GM12878 (cell line): ENCODE measurements around the gene FKBP3.

Experiments used
- EP300 ChIP-seq, 2 experiments: fragments of 150-350 bp in 1 of 2; IDR thresholded peaks; 2 replicates each; pipeline ENCODE4 v1.6.1; 2011 to 2012; ENCODE audit warnings: low read depth in 2 of 2, low read length in 2 of 2, borderline replicate concordance in 1 of 2, improper control_type of control experiment in 1 of 2, inconsistent platforms in 1 of 2; ENCODE audit not compliant: control insufficient read depth in 1 of 2
- EZH2 ChIP-seq: IDR thresholded peaks from 2 replicates; pipeline ENCODE4 v1.6.1; 2012; ENCODE audit warnings: low read depth, mild to moderate bottlenecking, control low read depth, inconsistent platforms, low read length, borderline replicate concordance; ENCODE audit not compliant: control insufficient read depth
- IKZF2 ChIP-seq, 2 experiments: fragments of 450-650 bp; IDR thresholded peaks; 2 replicates each; pipeline ENCODE4 v1.6.1; 2017; ENCODE audit warnings: mild to moderate bottlenecking in 2 of 2, moderate library complexity in 2 of 2
- JUND ChIP-seq: IDR thresholded peaks from 2 replicates; pipeline ENCODE4 v1.6.1; 2012; ENCODE audit warnings: low read depth, mild to moderate bottlenecking, low read length, improper control_type of control experiment, moderate library complexity
- RCOR1 ChIP-seq: conservative IDR thresholded peaks from 2 replicates; pipeline ENCODE4 v1.6.1; 2012; ENCODE audit warnings: low read depth, low read length, improper control_type of control experiment
- RELA ChIP-seq: fragments of 450-650 bp; IDR thresholded peaks from 2 replicates; pipeline ENCODE4 v1.8.0; 2014; ENCODE audit warnings: borderline replicate concordance; ENCODE audit not compliant: partially characterized antibody
- SUZ12 ChIP-seq: fragments of 200-600 bp; sonication (generic); IDR thresholded peaks from one replicate; pipeline ENCODE4 v1.6.1; 2018; ENCODE audit warnings: antibody characterized with exemption, mild to moderate bottlenecking; ENCODE audit not compliant: unreplicated experiment
- TARDBP ChIP-seq: IDR thresholded peaks from 2 replicates; pipeline ENCODE4 v1.6.1; 2016; ENCODE audit warnings: borderline replicate concordance
- TF ChIP-seq, protein P1 (sequence below): IDR thresholded peaks from 2 replicates; pipeline ENCODE4 v1.6.1; 2011; ENCODE audit warnings: borderline replicate concordance, low read depth, mild to moderate bottlenecking, moderate library complexity, mixed read lengths, low read length; ENCODE audit not compliant: insufficient read depth; ENCODE audit errors: extremely low read length
- TF ChIP-seq, protein P2 (sequence below): IDR thresholded peaks from 2 replicates; pipeline ENCODE4 v1.6.1; 2011; ENCODE audit warnings: low read depth, low read length, improper control_type of control experiment, borderline replicate concordance
- TF ChIP-seq, protein P3 (sequence below): IDR thresholded peaks from 2 replicates; pipeline ENCODE4 v1.6.1; 2012; ENCODE audit warnings: mild to moderate bottlenecking, low read depth, low read length
- TF ChIP-seq, protein P4 (sequence below), 3 experiments: IDR thresholded peaks in 2 of 3; conservative IDR thresholded peaks in 1 of 3; 2 replicates each; pipeline ENCODE4 v1.5.1; 2011; ENCODE audit warnings: low read depth in 3 of 3, low read length in 3 of 3, mild to moderate bottlenecking in 3 of 3, control low read depth in 2 of 3, moderate library complexity in 2 of 3, inconsistent platforms in 1 of 3, mixed read lengths in 1 of 3; ENCODE audit not compliant: control insufficient read depth in 2 of 3, insufficient read depth in 1 of 3; ENCODE audit errors: extremely low read depth in 1 of 3

DNA sequence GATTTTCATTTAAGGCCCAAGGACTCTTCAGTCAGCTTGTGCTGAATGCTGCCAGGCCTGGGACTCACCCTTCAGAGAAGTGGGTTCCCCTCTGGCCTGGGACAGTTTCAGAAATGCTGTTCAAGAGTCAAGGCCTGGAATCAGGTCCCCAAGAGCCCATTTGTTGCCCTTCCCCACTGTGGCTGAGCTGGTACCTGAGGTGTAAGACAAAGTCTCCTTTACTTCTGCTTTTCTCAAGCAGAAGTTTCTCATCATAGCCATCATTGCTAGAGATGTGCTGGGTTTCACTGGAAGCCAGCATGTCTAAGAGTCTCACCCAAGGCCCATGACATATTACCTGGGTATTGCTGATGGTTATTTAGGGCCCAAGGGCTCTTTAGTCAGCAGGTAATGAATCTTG lies 10.4 kb upstream of the FKBP3 start:
- TF ChIP-seq EZH2 (no peak), EP300 (IDR thresholded peaks at IDR 0.05; ENCODE audit: borderline replicate concordance in 1 of 2, control insufficient read depth in 1 of 2, low read depth in 2 of 2, low read length in 2 of 2) (no peak), RELA (no peak), RCOR1 (no peak), JUND (no peak), TARDBP (no peak), SUZ12 (no peak), IKZF2 (IDR thresholded peaks at IDR 0.05) (no peak)
- TF ChIP-seq, protein P1, sequence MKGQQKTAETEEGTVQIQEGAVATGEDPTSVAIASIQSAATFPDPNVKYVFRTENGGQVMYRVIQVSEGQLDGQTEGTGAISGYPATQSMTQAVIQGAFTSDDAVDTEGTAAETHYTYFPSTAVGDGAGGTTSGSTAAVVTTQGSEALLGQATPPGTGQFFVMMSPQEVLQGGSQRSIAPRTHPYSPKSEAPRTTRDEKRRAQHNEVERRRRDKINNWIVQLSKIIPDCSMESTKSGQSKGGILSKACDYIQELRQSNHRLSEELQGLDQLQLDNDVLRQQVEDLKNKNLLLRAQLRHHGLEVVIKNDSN = no peak
- TF ChIP-seq, protein P2, sequence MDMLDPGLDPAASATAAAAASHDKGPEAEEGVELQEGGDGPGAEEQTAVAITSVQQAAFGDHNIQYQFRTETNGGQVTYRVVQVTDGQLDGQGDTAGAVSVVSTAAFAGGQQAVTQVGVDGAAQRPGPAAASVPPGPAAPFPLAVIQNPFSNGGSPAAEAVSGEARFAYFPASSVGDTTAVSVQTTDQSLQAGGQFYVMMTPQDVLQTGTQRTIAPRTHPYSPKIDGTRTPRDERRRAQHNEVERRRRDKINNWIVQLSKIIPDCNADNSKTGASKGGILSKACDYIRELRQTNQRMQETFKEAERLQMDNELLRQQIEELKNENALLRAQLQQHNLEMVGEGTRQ = no peak
- TF ChIP-seq, protein P3, sequence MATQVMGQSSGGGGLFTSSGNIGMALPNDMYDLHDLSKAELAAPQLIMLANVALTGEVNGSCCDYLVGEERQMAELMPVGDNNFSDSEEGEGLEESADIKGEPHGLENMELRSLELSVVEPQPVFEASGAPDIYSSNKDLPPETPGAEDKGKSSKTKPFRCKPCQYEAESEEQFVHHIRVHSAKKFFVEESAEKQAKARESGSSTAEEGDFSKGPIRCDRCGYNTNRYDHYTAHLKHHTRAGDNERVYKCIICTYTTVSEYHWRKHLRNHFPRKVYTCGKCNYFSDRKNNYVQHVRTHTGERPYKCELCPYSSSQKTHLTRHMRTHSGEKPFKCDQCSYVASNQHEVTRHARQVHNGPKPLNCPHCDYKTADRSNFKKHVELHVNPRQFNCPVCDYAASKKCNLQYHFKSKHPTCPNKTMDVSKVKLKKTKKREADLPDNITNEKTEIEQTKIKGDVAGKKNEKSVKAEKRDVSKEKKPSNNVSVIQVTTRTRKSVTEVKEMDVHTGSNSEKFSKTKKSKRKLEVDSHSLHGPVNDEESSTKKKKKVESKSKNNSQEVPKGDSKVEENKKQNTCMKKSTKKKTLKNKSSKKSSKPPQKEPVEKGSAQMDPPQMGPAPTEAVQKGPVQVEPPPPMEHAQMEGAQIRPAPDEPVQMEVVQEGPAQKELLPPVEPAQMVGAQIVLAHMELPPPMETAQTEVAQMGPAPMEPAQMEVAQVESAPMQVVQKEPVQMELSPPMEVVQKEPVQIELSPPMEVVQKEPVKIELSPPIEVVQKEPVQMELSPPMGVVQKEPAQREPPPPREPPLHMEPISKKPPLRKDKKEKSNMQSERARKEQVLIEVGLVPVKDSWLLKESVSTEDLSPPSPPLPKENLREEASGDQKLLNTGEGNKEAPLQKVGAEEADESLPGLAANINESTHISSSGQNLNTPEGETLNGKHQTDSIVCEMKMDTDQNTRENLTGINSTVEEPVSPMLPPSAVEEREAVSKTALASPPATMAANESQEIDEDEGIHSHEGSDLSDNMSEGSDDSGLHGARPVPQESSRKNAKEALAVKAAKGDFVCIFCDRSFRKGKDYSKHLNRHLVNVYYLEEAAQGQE = no peak
- TF ChIP-seq, protein P4, sequence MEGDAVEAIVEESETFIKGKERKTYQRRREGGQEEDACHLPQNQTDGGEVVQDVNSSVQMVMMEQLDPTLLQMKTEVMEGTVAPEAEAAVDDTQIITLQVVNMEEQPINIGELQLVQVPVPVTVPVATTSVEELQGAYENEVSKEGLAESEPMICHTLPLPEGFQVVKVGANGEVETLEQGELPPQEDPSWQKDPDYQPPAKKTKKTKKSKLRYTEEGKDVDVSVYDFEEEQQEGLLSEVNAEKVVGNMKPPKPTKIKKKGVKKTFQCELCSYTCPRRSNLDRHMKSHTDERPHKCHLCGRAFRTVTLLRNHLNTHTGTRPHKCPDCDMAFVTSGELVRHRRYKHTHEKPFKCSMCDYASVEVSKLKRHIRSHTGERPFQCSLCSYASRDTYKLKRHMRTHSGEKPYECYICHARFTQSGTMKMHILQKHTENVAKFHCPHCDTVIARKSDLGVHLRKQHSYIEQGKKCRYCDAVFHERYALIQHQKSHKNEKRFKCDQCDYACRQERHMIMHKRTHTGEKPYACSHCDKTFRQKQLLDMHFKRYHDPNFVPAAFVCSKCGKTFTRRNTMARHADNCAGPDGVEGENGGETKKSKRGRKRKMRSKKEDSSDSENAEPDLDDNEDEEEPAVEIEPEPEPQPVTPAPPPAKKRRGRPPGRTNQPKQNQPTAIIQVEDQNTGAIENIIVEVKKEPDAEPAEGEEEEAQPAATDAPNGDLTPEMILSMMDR (IDR thresholded peaks at IDR 0.05 in 2 of 3, conservative IDR thresholded peaks at IDR 0.05 in 1 of 3; ENCODE audit: control insufficient read depth in 2 of 3, extremely low read depth in 1 of 3, insufficient read depth in 1 of 3, low read depth in 3 of 3, low read length in 3 of 3) = no peak
